ENCODE data around the gene SLC48A1.

The SLC48A1 gene

GRCh38 chr12:47821346-47821706, 48.3 kb downstream of the SLC48A1 start:
- peaks cover 86% of the 10 kb centered on the region for H3K4me1 ChIP-seq (ENCODE audit: insufficient read depth, low read length, severe bottlenecking)
- peaks cover 29% of the 10 kb centered on the region for H3K79me2 ChIP-seq (ENCODE audit: insufficient read depth, low read length)
- no peaks in the 10 kb centered on the region for H4K20me1 ChIP-seq (ENCODE audit: insufficient read depth, low read length)
- no peak overlapping the region for H3K27ac ChIP-seq (ENCODE audit: low read depth, low read length, poor library complexity, severe bottlenecking)
- H3K9ac ChIP-seq (ENCODE audit: low read length) = no peak overlapping the region
- peaks cover 3% of the 10 kb centered on the region; the same call in 1 of the 2 replicates for H3K36me3 ChIP-seq (ENCODE audit: insufficient read depth, low read length)
- H3K4me2 ChIP-seq (ENCODE audit: low read length) = no peak overlapping the region
- H3K27me3 ChIP-seq (ENCODE audit: insufficient read depth, low read length) = no peaks in the 10 kb centered on the region
- H3K9me2 ChIP-seq (ENCODE audit: low read depth, low read length) = no peaks in the 10 kb centered on the region
- no peak overlapping the region for H2AFZ ChIP-seq (ENCODE audit: low read length)
- no peak overlapping the region for H3K4me3 ChIP-seq (ENCODE audit: low read depth, low read length, poor library complexity, severe bottlenecking)
- TF ChIP-seq EZH2 (IDR thresholded peaks at IDR 0.05; ENCODE audit: borderline replicate concordance, low read length) = no peak
- TF ChIP-seq, protein P1, sequence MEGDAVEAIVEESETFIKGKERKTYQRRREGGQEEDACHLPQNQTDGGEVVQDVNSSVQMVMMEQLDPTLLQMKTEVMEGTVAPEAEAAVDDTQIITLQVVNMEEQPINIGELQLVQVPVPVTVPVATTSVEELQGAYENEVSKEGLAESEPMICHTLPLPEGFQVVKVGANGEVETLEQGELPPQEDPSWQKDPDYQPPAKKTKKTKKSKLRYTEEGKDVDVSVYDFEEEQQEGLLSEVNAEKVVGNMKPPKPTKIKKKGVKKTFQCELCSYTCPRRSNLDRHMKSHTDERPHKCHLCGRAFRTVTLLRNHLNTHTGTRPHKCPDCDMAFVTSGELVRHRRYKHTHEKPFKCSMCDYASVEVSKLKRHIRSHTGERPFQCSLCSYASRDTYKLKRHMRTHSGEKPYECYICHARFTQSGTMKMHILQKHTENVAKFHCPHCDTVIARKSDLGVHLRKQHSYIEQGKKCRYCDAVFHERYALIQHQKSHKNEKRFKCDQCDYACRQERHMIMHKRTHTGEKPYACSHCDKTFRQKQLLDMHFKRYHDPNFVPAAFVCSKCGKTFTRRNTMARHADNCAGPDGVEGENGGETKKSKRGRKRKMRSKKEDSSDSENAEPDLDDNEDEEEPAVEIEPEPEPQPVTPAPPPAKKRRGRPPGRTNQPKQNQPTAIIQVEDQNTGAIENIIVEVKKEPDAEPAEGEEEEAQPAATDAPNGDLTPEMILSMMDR (IDR thresholded peaks at IDR 0.05; ENCODE audit: low read length) = no peak
- H3K9me3 ChIP-seq (ENCODE audit: low read length) = no peaks in the 10 kb centered on the region
- H3F3A ChIP-seq (ENCODE audit: insufficient read depth, low read length) = no peaks in the 10 kb centered on the region

- Histone ChIP-seq H3K4me3 (ENCODE audit: low read depth, low read length, poor library complexity, severe bottlenecking) (no peak overlapping the region), H3K9me3 (ENCODE audit: low read length) (no peaks in the 10 kb centered on the region), H3K9ac (ENCODE audit: low read length) (peak overlapping the region; percentile 0; the same call in 1 of the 2 replicates), H2AFZ (ENCODE audit: low read length) (no peak overlapping the region), H3F3A (ENCODE audit: insufficient read depth, low read length) (no peaks in the 10 kb centered on the region), H3K36me3 (ENCODE audit: insufficient read depth, low read length) (peaks cover 3% of the 10 kb centered on the region; the same call in 1 of the 2 replicates), H3K27me3 (ENCODE audit: insufficient read depth, low read length) (no peaks in the 10 kb centered on the region), H4K20me1 (ENCODE audit: insufficient read depth, low read length) (no peaks in the 10 kb centered on the region), H3K79me2 (ENCODE audit: insufficient read depth, low read length) (peaks cover 19% of the 10 kb centered on the region), H3K9me2 (ENCODE audit: low read depth, low read length) (no peaks in the 10 kb centered on the region), H3K4me2 (ENCODE audit: low read length) (no peak overlapping the region), H3K27ac (ENCODE audit: low read depth, low read length, poor library complexity, severe bottlenecking) (peak overlapping the region; percentile 83), H3K4me1 (ENCODE audit: insufficient read depth, low read length, severe bottlenecking) (peaks cover 82% of the 10 kb centered on the region)
- TF ChIP-seq, protein P1 (IDR thresholded peaks at IDR 0.05; ENCODE audit: low read length) = no peak
- TF ChIP-seq EZH2 (IDR thresholded peaks at IDR 0.05; ENCODE audit: borderline replicate concordance, low read length) = no peak
Observed at GRCh38 chr12:47822401-47822800, 49.4 kb downstream of the SLC48A1 start.

DNA sequence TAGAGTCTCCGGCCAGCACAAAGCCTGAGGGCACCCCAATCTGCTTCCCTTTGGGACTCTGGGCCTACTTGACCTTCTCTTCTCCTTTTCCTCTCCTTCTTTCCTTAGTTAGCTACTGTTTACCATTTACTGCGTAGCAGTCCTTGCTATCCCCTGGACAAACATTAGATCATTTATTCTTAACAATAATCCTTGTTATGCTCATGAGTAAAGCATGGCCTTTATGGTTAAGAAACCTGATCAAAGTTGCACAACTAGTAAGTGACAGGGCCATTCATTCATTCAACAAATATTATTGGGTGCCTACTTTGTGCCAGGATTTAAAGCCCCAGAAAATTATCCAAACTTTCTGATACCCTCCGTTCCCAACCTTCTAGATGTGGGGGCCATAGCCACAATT, 49.8 kb downstream of the SLC48A1 start:
- peak overlapping the region; percentile 83 for H3K27ac ChIP-seq (ENCODE audit: low read depth, low read length, poor library complexity, severe bottlenecking)
- TF ChIP-seq EZH2 (IDR thresholded peaks at IDR 0.05; ENCODE audit: borderline replicate concordance, low read length) = no peak
- TF ChIP-seq, protein P1 (IDR thresholded peaks at IDR 0.05; ENCODE audit: low read length) = no peak
- peaks cover 15% of the 10 kb centered on the region for H3K79me2 ChIP-seq (ENCODE audit: insufficient read depth, low read length)
- H3K36me3 ChIP-seq (ENCODE audit: insufficient read depth, low read length) = peaks cover under 1% of the 10 kb centered on the region; the same call in 1 of the 2 replicates
- no peak overlapping the region for H3K4me3 ChIP-seq (ENCODE audit: low read depth, low read length, poor library complexity, severe bottlenecking)
- H3K27me3 ChIP-seq (ENCODE audit: insufficient read depth, low read length) = no peaks in the 10 kb centered on the region
- no peaks in the 10 kb centered on the region for H3K9me3 ChIP-seq (ENCODE audit: low read length)
- H2AFZ ChIP-seq (ENCODE audit: low read length) = no peak overlapping the region
- H4K20me1 ChIP-seq (ENCODE audit: insufficient read depth, low read length) = no peaks in the 10 kb centered on the region
- no peaks in the 10 kb centered on the region for H3F3A ChIP-seq (ENCODE audit: insufficient read depth, low read length)
- H3K4me1 ChIP-seq (ENCODE audit: insufficient read depth, low read length, severe bottlenecking) = peaks cover 79% of the 10 kb centered on the region
- H3K9ac ChIP-seq (ENCODE audit: low read length) = no peak overlapping the region; the same call in 1 of the 2 replicates
- no peaks in the 10 kb centered on the region for H3K9me2 ChIP-seq (ENCODE audit: low read depth, low read length)
- H3K4me2 ChIP-seq (ENCODE audit: low read length) = no peak overlapping the region

All from OCI-LY1 (cell line).